H1 (cell line): Measurements from ENCODE around the gene PKD1L1. TPM values are rescaled to one million over a fixed set of nuclear protein-coding genes. Genes with fewer than 3 reads are reported as not detected.

Experiments
- CTCF ChIA-PET: fragments of 300-600 bp; sonication (Branson Sonifier 250); formaldehyde crosslinking; loops from one replicate; lab custom pipeline; 2021; ENCODE audit not compliant: partially characterized antibody; lab: Charles Lee
- POLR2A ChIA-PET: fragments of 300-600 bp; sonication (Branson Sonifier 250); formaldehyde crosslinking; loops from one replicate; lab custom pipeline; 2021; ENCODE audit warnings: inconsistent platforms; ENCODE audit not compliant: partially characterized antibody; lab: Charles Lee
- DNase-seq, 2 experiments: peaks; one replicate each; pipeline versions ENCODE4 v3.0.0 to v3.0.0-alpha.2; 2010 to 2022; ENCODE audit warnings: low spot score in 2 of 2, low read depth in 1 of 2, mixed read lengths in 1 of 2
- FAIRE-seq: peaks from 2 replicates; lab custom pipeline; 2011; peaks lifted over from hg19 to GRCh38; lab: Jason Lieb, UNC
- H2AFZ ChIP-seq: 2 replicates; pipeline ENCODE4 v1.8.1; 2012; ENCODE audit warnings: low read length, inconsistent platforms
- H2AK5ac ChIP-seq: 2 replicates; pipeline ENCODE4 v1.6.1; 2013; ENCODE audit warnings: low read depth, low read length
- H2BK120ac ChIP-seq: replicated peaks from 2 replicates; pipeline ENCODE3; 2013; ENCODE audit warnings: low read depth, low read length, inconsistent platforms
- H2BK12ac ChIP-seq: 2 replicates; pipeline ENCODE4 v1.6.1; 2013; ENCODE audit warnings: low read depth, low read length
- H2BK15ac ChIP-seq: 2 replicates; pipeline ENCODE4 v1.6.1; 2013; ENCODE audit warnings: low read length
- H2BK20ac ChIP-seq: 2 replicates; pipeline ENCODE4 v1.6.1; 2013; ENCODE audit warnings: low read length
- H2BK5ac ChIP-seq: 2 replicates; pipeline ENCODE4 v1.6.1; 2013; ENCODE audit warnings: low read depth, low read length
- H3K14ac ChIP-seq: 2 replicates; pipeline ENCODE4 v1.6.1; 2013; ENCODE audit warnings: inconsistent platforms; ENCODE audit not compliant: insufficient read length
- H3K18ac ChIP-seq: 2 replicates; pipeline ENCODE4 v1.6.1; 2013; ENCODE audit warnings: low read length; ENCODE audit errors: extremely low read depth
- H3K23ac ChIP-seq: 2 replicates; pipeline ENCODE4 v1.6.1; 2013; ENCODE audit warnings: inconsistent platforms; ENCODE audit not compliant: insufficient read length
- H3K23me2 ChIP-seq: 2 replicates; pipeline ENCODE4 v1.6.1; 2013; ENCODE audit warnings: low read depth, low read length
- H3K27ac ChIP-seq: 2 replicates; pipeline ENCODE4 v1.6.1; 2011; ENCODE audit warnings: low read depth, low read length, inconsistent platforms
- H3K27me3 ChIP-seq, 4 experiments: replicated peaks in 1 of 4; 1 replicate in 1 of 4; 2 replicates in 3 of 4; pipeline versions ENCODE4 v1.6.1 to v1.8.1; 2011 to 2013; ENCODE audit warnings: low read length in 3 of 4, mild to moderate bottlenecking in 3 of 4, inconsistent platforms in 2 of 4, mixed read lengths in 2 of 4, moderate library complexity in 1 of 4; ENCODE audit not compliant: control insufficient read depth in 3 of 4, insufficient read depth in 3 of 4; ENCODE audit errors: extremely low read depth in 1 of 4
- H3K36me3 ChIP-seq, 4 experiments: 2 replicates each; pipeline versions ENCODE4 v1.6.1 to v1.8.1; 2011 to 2013; ENCODE audit warnings: mild to moderate bottlenecking in 4 of 4, low read length in 3 of 4, moderate library complexity in 2 of 4, control low read depth in 1 of 4, inconsistent platforms in 1 of 4; ENCODE audit not compliant: insufficient read depth in 4 of 4, control insufficient read depth in 2 of 4
- H3K4ac ChIP-seq: replicated peaks from 2 replicates; pipeline ENCODE3; 2013; ENCODE audit warnings: low read length, low read depth, mixed read lengths, inconsistent platforms; ENCODE audit not compliant: insufficient read length
- H3K4me1 ChIP-seq, 4 experiments: replicated peaks in 1 of 4; 1 replicate in 1 of 4; 2 replicates in 3 of 4; pipeline versions ENCODE4 v1.6.1 to v1.8.1; 2011 to 2013; ENCODE audit warnings: low read length in 3 of 4, inconsistent platforms in 2 of 4, mixed read lengths in 1 of 4; ENCODE audit not compliant: insufficient read depth in 4 of 4, control insufficient read depth in 3 of 4
- H3K4me2 ChIP-seq, 2 experiments: 2 replicates each; pipeline versions ENCODE4 v1.6.1 to v1.8.1; 2011 to 2013; ENCODE audit warnings: low read depth in 2 of 2, low read length in 2 of 2, control low read depth in 1 of 2, inconsistent platforms in 1 of 2, mild to moderate bottlenecking in 1 of 2; ENCODE audit not compliant: insufficient read depth in 1 of 2
- H3K4me3 ChIP-seq, 4 experiments: fragments of 200-600, 300-600 bp in 1 of 4; sonication (generic), shearing (Covaris generic), sonication (Bioruptor Twin) in 1 of 4; 2 replicates each; pipeline versions ENCODE4 v1.5.1 to v1.8.1; 2011 to 2016; ENCODE audit warnings: low read length in 4 of 4, low read depth in 3 of 4, control low read depth in 2 of 4, inconsistent platforms in 2 of 4, mild to moderate bottlenecking in 2 of 4, mixed read lengths in 1 of 4, moderate library complexity in 1 of 4; ENCODE audit not compliant: insufficient read depth in 2 of 4; ENCODE audit errors: extremely low read depth in 1 of 4
- H3K56ac ChIP-seq: replicated peaks from 2 replicates; pipeline ENCODE3; 2013; ENCODE audit warnings: low read depth, mild to moderate bottlenecking, mixed read lengths, low read length, inconsistent platforms; ENCODE audit not compliant: insufficient read length
- H3K79me1 ChIP-seq: 2 replicates; pipeline ENCODE4 v1.6.1; 2013; ENCODE audit warnings: low read depth, low read length, control low read depth
- H3K79me2 ChIP-seq, 2 experiments: 2 replicates each; pipeline versions ENCODE4 v1.6.1 to v1.8.1; 2012 to 2013; ENCODE audit warnings: low read length in 2 of 2, mild to moderate bottlenecking in 2 of 2, inconsistent platforms in 1 of 2; ENCODE audit not compliant: insufficient read depth in 2 of 2, control insufficient read depth in 1 of 2
- H3K9ac ChIP-seq, 4 experiments: replicated peaks in 1 of 4; 1 replicate in 1 of 4; 2 replicates in 3 of 4; pipeline versions ENCODE4 v1.6.1 to v1.8.1; 2011 to 2013; ENCODE audit warnings: low read depth in 3 of 4, low read length in 3 of 4, control low read depth in 2 of 4, mild to moderate bottlenecking in 2 of 4, moderate library complexity in 2 of 4, inconsistent platforms in 1 of 4; ENCODE audit errors: extremely low read depth in 1 of 4
- H3K9me3 ChIP-seq, 2 experiments: 2 replicates each; pipeline versions ENCODE4 v1.6.1 to v1.8.1; 2012 to 2013; ENCODE audit warnings: mild to moderate bottlenecking in 2 of 2, moderate library complexity in 2 of 2, control low read depth in 1 of 2, inconsistent platforms in 1 of 2, low read depth in 1 of 2, low read length in 1 of 2, mixed read lengths in 1 of 2; ENCODE audit not compliant: insufficient read depth in 2 of 2
- H4K20me1 ChIP-seq, 2 experiments: replicated peaks in 1 of 2; 2 replicates each; pipeline versions ENCODE3 to v1.8.1; 2011 to 2013; ENCODE audit warnings: inconsistent platforms in 2 of 2, low read length in 2 of 2, mild to moderate bottlenecking in 1 of 2; ENCODE audit not compliant: insufficient read depth in 2 of 2, control insufficient read depth in 1 of 2
- H4K5ac ChIP-seq: 2 replicates; pipeline ENCODE4 v1.6.1; 2013; ENCODE audit warnings: low read length, low read depth, mixed read lengths, inconsistent platforms; ENCODE audit not compliant: insufficient read length
- H4K8ac ChIP-seq: 2 replicates; pipeline ENCODE4 v1.8.0; 2013; ENCODE audit warnings: mild to moderate bottlenecking, moderate library complexity, low read length, inconsistent platforms; ENCODE audit not compliant: insufficient read depth; ENCODE audit errors: extremely low read depth
- H4K91ac ChIP-seq: replicated peaks from 2 replicates; pipeline ENCODE3; 2013; ENCODE audit warnings: low read length, mixed read lengths, inconsistent platforms; ENCODE audit not compliant: insufficient read length
- BRCA1 ChIP-seq: IDR thresholded peaks from 2 replicates; pipeline ENCODE4 v1.6.1; 2012; ENCODE audit warnings: low read depth, low read length, improper control_type of control experiment
- CBX5 ChIP-seq: fragments of 300-800, 300-1000 bp; sonication (generic); IDR thresholded peaks from 2 replicates; pipeline ENCODE4 v1.7.1; 2016; ENCODE audit warnings: antibody characterized with exemption, low read length, low read depth
- CBX8 ChIP-seq: fragments of 300-800, 300-1000 bp; sonication (generic); IDR thresholded peaks from 2 replicates; pipeline ENCODE4 v1.7.1; 2016; ENCODE audit warnings: low read depth, low read length, borderline replicate concordance
- FOSL1 ChIP-seq: IDR thresholded peaks from 2 replicates; pipeline ENCODE4 v1.6.1; 2011; ENCODE audit warnings: mild to moderate bottlenecking, low read depth, low read length, moderate library complexity; ENCODE audit not compliant: insufficient read depth
- NANOG ChIP-seq: IDR thresholded peaks from 2 replicates; pipeline ENCODE4 v1.6.1; 2011; ENCODE audit warnings: low read length, low read depth, mild to moderate bottlenecking, inconsistent platforms; ENCODE audit not compliant: insufficient read depth, poor library complexity, severe bottlenecking
- POU5F1 ChIP-seq: IDR thresholded peaks from 2 replicates; pipeline ENCODE4 v1.6.1; 2011; ENCODE audit warnings: low read depth, mild to moderate bottlenecking, low read length, moderate library complexity
- SP2 ChIP-seq: IDR thresholded peaks from 2 replicates; pipeline ENCODE4 v1.6.1; 2012; ENCODE audit warnings: mild to moderate bottlenecking, low read length, inconsistent platforms
- SP4 ChIP-seq: IDR thresholded peaks from 2 replicates; pipeline ENCODE4 v1.6.1; 2012; ENCODE audit warnings: low read length, inconsistent platforms
- WGBS, 2 experiments: shearing (Covaris generic) in 1 of 2; methylation state at CpG; one replicate each; pipeline versions ENCODE4 v1.1.6 to v1.1.7; 2013 to 2015; ENCODE audit warnings: low lambda C conversion rate in 2 of 2, mixed read lengths in 2 of 2, inconsistent platforms in 1 of 2, low coverage in 1 of 2, missing lambda C conversion rate in 1 of 2; ENCODE audit not compliant: insufficient replicate concordance in 2 of 2, insufficient coverage in 1 of 2, insufficient read length in 1 of 2; ENCODE audit errors: extremely low coverage in 1 of 2, missing lambda C conversion rate in 1 of 2; 5-methylcytosine and 5-hydroxymethylcytosine counted together
- polyA plus RNA-seq, 7 experiments: library from polyadenylated mRNA; depleted of rRNA in 3 of 7; stranded (reverse) in 5 of 7; unstranded in 2 of 7; fragments of >200 nt in 5 of 7; fragments of 200-250 nt in 2 of 7; gene quantifications; 1 replicate in 5 of 7; 2 replicates in 1 of 7; 4 replicates in 1 of 7; pipeline versions ENCODE4 v1.2.1 to v1.2.3, GENCODE V29; 2011 to 2013; ENCODE audit warnings: missing spikeins in 2 of 7, mixed read lengths in 2 of 7
- total RNA-seq: library from RNA; stranded (reverse); fragmentation: NEBNext Ultra II Directional; extraction: Animal tissue kit (Norgen Biotek cat#: 25700); gene quantifications from 2 replicates; pipeline ENCODE4 v1.2.1, GENCODE V29; 2021
- TF ChIP-seq, protein P1 (sequence below): IDR thresholded peaks from 2 replicates; pipeline ENCODE4 v1.6.1; 2012; ENCODE audit warnings: inconsistent platforms
- TF ChIP-seq, protein P2 (sequence below): IDR thresholded peaks from 2 replicates; pipeline ENCODE4 v1.6.1; 2011; ENCODE audit warnings: low read length, improper control_type of control experiment
- TF ChIP-seq, protein P3 (sequence below): IDR thresholded peaks from 2 replicates; pipeline ENCODE4 v1.6.1; 2012; ENCODE audit warnings: inconsistent platforms

PKD1L1 gene
- total and polyA plus RNA-seq, 2 of the 8 experiments (the other 6 are each of a cell fraction or from before 2014, with no cell fraction given): 0.22 to 0.35 TPM

DNA sequence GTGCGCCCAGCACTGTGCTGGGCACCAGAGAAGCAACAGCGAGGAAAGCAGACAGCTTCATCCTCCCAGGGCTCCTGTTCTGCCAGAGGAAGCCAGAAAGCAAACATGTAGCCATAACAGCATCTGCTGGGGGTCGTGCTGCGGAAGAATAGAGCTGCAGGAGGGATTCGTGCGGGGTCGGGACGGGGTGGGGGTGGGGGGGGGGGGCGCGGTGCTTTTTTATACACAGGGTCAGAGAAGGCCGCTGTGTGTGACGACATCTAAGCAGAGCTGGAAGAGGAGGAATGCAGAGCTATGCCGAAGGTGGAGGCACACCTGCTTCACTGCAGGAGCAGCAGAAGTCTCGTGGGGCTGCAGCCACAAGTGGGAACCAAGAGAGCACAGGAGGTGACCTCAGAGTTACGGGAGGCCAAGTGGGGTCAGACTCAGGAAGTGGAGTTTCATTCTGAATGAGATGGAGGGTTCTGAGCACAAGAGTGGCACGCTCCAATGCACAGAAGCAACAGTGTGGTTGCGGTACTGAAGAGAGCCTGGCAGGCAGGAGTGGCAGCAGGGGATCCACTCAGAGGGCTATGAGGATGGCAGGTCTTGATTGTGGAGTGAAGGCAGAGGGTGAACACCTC is 11.1 kb downstream of the PKD1L1 start:
- Histone ChIP-seq H3K23me2 (no peaks in the 10 kb centered on the region), H3K9me3 (no peaks in the 10 kb centered on the region), H2AK5ac (no peak overlapping the region), H3K4me3 (no peak overlapping the region), H4K20me1 (no peaks in the 10 kb centered on the region), H3K14ac (no peak overlapping the region), H2BK5ac (0 out of 2 replicates have a peak overlapping the region, but pooled peaks have one; percentile 29), H4K8ac (no peak overlapping the region), H2BK120ac (no peak overlapping the region), H3K27me3 (no peaks in the 10 kb centered on the region), H3K4me1 (peaks cover 0 to 9% (median 5%) of the 10 kb centered on the region in 4 experiments; a peak in 6 of 7 replicates), H2AFZ (no peak overlapping the region), H3K79me1 (no peaks in the 10 kb centered on the region), H3K9ac (no peak overlapping the region), H3K27ac (no peak overlapping the region), H3K18ac (no peak overlapping the region), H3K4me2 (no peak overlapping the region), H3K4ac (no peak overlapping the region), H3K36me3 (no peaks in the 10 kb centered on the region), H2BK20ac (no peak overlapping the region), H3K23ac (no peak overlapping the region), H2BK12ac (peak overlapping the region; percentile 13; the same call in 1 of the 2 replicates), H4K91ac (no peak overlapping the region), H2BK15ac (no peak overlapping the region), H3K56ac (no peak overlapping the region), H3K79me2 (no peaks in the 10 kb centered on the region), H4K5ac (no peak overlapping the region)
- CTCF ChIA-PET: interaction anchor here (0.7 to 5.4 kb wide), 18 partner anchors 8 to 671 kb away, joined by 3 to 34 read pairs (median 4); partner anchors contain the start of gene PKD1L1
- no peak for FAIRE-seq
- 90% methylated on average over 11 of the region's 17 CpGs; no CpG with 5 or more reads in 1 of the 2 experiments for WGBS, 2 experiments
- POLR2A ChIA-PET: no interaction called here
- DNase-seq: no peak
- TF ChIP-seq CBX5: no peak
- TF ChIP-seq NANOG: no peak
- no peak for TF ChIP-seq CBX8
- TF ChIP-seq, protein P1, sequence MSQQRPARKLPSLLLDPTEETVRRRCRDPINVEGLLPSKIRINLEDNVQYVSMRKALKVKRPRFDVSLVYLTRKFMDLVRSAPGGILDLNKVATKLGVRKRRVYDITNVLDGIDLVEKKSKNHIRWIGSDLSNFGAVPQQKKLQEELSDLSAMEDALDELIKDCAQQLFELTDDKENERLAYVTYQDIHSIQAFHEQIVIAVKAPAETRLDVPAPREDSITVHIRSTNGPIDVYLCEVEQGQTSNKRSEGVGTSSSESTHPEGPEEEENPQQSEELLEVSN: no peak
- TF ChIP-seq, protein P2, sequence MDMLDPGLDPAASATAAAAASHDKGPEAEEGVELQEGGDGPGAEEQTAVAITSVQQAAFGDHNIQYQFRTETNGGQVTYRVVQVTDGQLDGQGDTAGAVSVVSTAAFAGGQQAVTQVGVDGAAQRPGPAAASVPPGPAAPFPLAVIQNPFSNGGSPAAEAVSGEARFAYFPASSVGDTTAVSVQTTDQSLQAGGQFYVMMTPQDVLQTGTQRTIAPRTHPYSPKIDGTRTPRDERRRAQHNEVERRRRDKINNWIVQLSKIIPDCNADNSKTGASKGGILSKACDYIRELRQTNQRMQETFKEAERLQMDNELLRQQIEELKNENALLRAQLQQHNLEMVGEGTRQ: no peak
- TF ChIP-seq BRCA1: no peak
- TF ChIP-seq SP4: no peak
- TF ChIP-seq, protein P3, sequence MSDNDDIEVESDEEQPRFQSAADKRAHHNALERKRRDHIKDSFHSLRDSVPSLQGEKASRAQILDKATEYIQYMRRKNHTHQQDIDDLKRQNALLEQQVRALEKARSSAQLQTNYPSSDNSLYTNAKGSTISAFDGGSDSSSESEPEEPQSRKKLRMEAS: no peak
- no peak for TF ChIP-seq SP2
- no peak for TF ChIP-seq FOSL1
- TF ChIP-seq POU5F1: no peak
